Subcutaneous preadipocyte (primary cell): ENCODE results near the gene ITM2B. TPM values are rescaled to one million over a fixed set of nuclear protein-coding genes. Genes with fewer than 3 reads are reported as not detected.

Source experiments
- total RNA-seq: library from RNA; depleted of rRNA; stranded (reverse); fragments of >200 nt; gene quantifications from 2 replicates; pipeline ENCODE4 v1.2.3, GENCODE V29; 2012

The ITM2B gene
- 56.5 and 63.2 TPM in 2 replicates for total RNA-seq

DNA sequence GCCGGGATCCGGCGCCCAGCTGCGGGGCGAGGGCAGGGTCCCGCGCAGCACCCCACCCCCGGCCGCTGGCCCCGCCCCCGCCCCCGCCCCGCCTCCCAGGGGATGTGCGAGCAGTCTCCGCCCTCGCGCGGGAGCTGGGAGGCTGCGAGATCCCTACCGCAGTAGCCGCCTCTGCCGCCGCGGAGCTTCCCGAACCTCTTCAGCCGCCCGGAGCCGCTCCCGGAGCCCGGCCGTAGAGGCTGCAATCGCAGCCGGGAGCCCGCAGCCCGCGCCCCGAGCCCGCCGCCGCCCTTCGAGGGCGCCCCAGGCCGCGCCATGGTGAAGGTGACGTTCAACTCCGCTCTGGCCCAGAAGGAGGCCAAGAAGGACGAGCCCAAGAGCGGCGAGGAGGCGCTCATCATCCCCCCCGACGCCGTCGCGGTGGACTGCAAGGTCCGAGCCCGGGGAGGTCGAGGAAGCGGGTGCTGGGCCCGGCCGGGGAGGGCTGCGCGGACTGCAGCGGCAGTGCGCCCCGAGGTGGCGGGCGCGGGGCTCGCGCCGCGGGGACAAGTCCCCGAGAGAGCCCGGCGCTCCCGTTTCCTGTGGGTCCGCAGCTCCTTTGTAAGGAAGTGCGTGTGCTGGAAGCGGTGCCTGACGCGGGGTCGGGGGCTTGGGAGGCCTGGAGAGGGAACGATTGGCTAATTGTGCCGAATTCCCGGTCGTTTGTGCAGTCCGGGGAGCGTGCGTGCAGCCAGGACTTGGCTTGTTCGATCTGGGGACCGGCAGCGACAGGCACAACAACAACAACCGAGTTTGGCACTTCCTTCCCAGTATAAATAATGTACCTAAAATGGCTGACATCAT, at the start of gene ITM2B:
ITM2B (plus strand) TSS at position 161 of the 843 bp plus-strand sequence; CDS start at position 316, 155 bp downstream.

DNA sequence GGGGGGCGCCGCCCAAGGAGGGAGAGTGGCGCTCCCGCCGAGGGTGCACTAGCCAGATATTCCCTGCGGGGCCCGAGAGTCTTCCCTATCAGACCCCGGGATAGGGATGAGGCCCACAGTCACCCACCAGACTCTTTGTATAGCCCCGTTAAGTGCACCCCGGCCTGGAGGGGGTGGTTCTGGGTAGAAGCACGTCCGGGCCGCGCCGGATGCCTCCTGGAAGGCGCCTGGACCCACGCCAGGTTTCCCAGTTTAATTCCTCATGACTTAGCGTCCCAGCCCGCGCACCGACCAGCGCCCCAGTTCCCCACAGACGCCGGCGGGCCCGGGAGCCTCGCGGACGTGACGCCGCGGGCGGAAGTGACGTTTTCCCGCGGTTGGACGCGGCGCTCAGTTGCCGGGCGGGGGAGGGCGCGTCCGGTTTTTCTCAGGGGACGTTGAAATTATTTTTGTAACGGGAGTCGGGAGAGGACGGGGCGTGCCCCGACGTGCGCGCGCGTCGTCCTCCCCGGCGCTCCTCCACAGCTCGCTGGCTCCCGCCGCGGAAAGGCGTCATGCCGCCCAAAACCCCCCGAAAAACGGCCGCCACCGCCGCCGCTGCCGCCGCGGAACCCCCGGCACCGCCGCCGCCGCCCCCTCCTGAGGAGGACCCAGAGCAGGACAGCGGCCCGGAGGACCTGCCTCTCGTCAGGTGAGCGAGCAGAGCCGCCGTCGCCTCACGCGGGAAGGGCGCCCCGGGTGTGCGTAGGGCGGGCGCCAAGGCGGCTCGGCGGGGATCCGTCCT, 70.5 kb downstream of the ITM2B start, which contains the start of gene RB1:
RB1 (plus strand) TSS at position 393 of the 784 bp plus-strand sequence; CDS start at position 555, 162 bp downstream.

Other genes with a start within 250 kb of the ITM2B start
- gene SUCLA2, start 231.9 kb upstream of the ITM2B start, total RNA-seq = 40.7 and 41.2 TPM in 2 replicates
- 15.4 and 21.1 TPM in 2 replicates for gene NUDT15, start 195.5 kb upstream of the ITM2B start, total RNA-seq
- gene MED4, start 138.1 kb upstream of the ITM2B start, total RNA-seq = 17.2 and 17.6 TPM in 2 replicates
- 17.6 and 26.4 TPM in 2 replicates for gene RB1, start 70.5 kb downstream of the ITM2B start, total RNA-seq
- 4.0 and 4.1 TPM in 2 replicates for gene LPAR6, start 179.9 kb downstream of the ITM2B start, total RNA-seq